ENCODE data around the gene LTF.

Gene LTF

DNA sequence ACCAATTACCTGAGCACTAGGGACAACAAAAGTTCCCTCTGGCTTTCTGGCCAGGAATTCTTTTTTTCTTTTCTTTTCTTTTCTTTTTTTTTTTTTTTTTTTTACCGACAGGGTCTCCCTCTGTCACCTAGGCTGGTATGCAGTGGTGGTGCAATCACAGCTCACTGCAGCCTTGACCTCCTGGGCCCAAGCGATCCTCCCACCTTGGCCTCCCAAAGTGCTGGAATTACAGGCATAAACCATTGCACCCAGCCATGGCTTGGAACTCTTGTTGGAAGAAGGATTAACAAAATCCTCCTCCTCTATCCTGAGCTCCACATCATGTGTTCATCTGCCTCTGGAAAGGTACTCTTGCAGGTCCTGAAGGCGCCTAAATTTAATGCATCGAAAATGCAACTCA lies 2.9 kb upstream of the LTF start:
- DNase-seq: no peak

DNA sequence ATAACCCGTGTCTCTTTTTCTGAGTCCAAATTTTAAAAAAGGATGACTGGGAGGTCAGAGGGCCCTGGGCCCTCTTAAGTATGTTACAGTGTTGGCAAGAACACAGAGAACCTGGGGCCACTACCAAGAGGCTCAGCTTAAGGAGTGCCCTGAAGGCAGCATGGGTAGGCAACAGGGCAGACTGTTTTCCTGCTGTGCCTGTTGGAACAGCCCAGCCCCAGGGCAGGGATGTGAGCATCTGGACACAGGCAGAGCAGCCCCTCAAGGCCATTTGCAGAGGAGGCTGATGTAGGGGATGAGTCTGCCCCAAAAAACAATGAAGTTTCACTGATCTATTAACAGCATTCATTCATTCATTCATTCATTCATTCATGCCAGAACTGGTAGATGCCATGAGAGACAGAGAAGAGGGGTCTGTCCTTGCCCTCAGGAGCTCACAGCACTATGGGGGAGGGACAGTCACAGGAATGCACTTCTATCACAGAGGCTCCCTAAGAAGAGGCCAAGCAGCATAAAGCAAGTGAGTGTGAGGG lies 2.2 kb upstream of the LTF start:
- DNase-seq: no peak

DNA sequence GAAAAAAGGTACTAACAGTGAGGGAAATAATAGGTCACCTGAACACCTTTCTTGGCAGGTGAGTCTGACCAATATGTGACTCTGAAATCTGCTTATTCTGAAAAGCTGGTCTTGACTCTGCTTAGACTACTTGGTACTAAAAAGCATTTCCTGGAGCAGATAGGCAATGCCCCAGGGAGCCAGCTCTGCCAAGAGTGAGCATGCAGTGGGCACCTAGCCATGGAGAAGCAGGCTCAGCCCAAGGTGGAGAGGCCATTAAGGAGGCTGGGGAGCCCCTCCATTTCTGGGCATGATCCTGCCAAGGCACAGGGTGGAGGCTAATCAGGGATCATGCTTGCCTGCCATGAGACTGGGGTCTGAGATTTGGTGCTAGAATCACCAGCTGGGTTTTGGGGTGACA lies 1.6 kb upstream of the LTF start:
- peak; percentile 14 for DNase-seq

DNA sequence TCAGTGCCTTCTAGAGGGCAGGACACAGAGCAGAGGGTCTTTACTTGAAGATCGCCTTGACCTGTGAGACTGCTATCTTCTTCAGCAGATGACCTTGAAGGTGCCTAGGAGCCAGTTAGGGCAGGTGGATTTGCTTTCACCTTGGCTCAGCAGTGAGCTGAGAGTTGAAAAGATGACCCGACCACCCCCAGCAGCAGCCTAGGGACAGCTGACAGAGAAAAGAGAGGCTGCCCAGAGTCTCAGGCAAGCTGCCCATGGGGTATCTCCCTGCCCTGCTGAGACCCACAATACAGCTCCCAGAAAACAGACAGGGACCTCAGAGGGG lies 453 bp upstream of the LTF start:
- no peak for DNase-seq

DNA sequence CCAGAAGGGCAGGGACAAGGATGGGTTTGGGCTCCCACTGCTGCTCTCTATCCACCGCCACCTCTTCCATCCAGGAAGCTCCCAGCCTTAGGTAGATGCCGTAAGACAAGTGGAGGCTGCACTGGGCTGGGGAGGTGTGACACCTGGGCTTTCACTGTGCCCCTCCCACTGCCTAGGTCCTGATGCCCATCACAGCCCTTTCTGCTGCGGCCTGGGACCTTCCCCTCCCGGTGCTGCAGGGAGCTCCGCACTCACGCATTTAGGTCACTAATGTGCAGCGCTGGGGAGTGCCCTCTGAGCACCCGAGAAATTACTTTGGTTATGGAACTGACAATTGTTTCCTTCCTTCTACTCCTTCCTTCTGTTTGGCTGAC lies 850 bp downstream of the LTF start:
- no peak for DNase-seq

DNA sequence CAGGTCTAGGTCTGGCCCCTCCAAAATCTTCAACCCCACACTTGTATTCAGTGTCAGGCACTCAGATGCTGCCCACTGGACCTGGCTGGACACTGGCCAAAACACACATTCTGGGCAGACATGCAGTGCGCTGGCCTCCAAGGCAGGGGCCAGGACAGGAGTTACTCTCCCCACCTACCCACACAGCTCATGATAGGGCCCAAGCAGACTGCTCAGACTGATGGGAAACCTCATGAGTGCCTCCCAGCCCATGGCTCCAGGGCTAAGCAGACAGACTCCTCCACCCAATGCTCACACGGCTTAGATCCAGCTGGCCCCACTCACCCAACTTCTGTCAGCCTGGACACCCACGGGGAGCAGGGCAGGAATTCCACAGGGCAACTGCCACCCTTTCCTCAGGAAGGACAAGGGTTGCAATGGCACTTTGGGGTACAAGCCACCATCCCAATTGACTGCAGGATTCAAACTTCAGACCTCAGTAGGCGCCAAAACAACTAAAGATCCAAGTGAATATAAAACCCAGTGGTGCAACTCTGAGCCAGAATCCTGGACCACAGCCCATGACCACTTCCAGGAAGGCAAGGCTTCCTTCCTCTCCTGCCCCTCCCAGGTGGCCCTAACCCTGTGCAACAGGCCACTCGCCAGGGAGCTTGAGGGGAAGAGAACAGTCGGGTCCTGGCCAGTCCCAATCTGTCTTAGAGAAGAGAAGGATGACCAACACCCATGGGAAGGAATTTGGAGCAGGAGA lies 1.4 kb downstream of the LTF start:
- DNase-seq: no peak

DNA sequence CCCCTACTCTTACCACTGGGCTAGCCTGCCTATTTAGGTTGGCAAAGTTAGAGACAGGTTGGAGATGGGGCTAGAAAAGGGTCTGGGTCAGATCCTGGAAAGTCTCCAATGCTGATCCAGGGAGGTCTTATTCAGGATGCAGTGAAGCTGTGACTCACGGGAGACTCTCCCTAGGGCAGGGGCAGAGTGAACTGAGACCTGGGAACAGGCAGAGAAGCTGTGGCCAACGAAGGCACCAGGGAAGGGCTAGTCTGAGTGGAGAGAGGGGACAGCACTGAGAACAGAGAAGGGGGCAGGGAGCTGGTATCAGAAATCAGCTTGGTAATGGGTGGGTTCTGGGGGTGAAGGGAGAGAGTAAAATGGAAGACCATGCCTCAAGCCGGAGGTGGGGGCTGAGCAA lies 2.2 kb downstream of the LTF start:
- no peak for DNase-seq

DNA sequence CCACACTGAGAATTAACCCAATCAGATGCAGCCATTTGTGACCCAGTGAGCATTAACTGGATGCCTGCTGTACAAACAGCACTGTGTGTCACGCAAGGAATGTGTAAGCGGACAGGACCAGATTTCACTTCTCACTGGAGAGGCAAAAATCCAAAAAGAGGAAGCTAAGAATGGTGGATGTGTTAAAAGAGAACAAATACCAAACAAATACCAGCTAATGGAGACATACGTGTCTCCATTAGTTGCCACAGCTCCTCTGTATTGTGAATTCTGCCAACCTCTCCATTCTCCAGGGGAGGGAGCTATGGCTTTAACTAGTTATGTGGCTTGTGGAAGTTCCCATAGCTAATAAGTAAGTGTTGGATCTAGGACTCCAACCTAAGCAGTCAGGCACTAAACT lies 2.6 kb downstream of the LTF start:
- no peak for DNase-seq

DNA sequence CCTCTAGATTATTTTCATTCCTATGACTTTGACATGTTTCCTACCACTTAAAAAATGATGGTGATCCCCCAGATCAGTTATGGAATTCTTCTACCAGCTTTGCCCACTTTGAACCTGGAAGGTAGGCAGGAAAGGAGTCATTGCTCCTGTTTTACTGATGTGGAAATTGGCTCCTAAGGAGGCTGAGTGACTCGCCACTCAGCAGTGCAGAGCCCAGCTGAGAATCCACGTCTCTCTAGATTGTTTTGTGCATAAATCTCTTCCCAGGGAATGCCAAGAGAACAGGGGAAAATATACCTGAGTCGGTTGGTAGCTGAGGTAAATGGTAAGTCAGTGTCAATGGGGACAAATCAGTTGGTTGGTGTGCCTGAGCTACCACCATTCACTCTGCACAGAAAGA lies 4.7 kb downstream of the LTF start:
- no peak for DNase-seq

DNA sequence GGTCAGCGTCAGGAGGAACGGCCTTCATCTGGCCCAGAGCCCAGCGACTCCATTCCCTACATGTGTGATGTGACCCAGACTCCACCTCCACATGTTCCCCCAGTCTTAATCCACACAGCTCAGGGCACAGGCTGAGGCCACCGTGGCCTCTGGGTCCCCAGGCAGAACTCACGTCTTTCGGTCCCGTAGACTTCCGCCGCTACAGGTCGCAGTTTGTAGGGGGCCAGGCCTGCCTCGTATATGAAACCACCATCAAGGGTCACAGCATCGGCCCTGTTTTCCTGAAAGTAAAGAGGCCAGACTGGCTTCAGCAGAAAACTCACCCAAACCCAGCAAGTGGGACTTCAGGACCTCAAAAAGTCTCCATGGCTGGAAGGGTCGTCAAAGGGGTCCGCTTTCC lies 8.6 kb downstream of the LTF start:
- DNase-seq: no peak

DNA sequence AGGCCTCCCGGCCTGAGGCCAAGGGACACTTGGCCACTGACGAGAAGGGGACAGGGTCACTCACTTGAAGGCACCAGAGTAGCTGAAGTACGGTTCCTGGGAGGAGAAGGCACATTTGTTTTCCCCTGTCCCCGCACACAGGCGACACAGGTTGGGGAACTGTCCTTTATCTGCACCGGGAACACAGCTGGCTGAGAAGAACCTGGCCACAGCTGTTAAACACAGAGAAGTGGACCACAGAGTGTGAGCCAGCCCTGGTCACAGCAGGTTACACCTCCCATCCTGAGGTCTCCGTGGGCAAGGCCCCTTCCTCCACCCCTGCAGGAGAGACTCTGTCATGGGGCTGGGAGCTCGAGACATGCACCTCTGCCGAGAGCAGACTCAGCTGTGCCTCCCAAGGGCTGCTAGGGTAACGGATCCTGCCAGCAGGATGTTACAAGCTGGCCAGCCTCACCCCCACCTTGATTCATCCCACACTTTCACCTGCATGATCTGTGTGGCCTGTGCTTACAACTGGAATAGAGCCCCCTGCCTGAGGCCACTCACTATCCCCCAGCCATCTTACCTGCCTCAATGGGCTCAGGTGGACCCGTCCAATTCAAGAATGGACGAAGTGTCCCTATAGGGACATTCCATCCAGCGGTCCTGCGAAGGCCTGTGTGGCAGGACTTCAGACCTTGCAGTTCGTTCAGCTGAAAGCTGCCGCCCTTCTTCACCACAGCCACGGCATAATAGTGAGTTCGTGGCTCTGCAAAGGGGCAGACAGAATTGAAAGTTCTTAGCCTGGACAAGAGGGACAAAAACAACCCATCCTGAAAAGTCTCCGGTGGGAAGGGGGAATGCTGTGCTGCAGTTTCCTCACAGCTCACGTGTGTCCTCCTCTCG lies 9.2 kb downstream of the LTF start:
- no peak for DNase-seq

DNA sequence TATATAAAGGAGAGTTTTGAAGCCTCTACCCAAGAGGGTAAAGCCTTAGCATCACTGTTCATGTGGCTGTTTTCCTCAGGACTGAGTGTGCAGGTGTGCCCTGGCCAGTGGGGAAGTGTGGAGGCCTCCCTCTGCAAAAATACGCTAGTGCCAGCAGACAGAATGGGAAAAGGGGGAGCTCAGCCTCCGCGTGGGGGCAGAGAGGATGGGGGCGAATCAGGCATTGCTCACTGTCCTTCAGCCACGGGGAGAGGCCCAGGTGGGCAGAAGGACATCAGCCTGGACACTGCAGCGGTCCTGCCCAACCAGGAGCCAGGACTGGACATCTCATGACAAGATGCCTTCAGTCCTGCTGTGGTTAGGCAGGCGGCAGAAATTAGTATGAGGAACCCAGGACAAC lies 10.1 kb downstream of the LTF start:
- DNase-seq: no peak

DNA sequence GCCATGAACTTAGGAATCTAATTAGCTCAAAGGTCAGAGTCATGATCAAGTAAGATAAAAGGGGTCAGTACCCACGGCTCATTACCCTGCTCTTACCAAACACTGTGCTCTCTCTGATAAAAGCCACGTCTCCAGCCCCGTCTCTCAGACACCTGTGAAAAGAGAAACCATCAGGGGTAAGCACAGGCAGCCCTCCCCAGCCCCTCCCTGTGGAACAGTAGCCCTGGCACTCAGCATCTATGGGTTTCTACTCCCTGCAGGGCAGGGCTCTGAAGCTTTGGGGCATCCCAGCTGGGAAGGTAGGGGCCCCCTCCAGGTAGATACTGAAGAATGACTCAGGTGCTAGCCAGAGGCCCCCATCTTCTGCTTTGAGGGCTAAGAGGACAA lies 10.5 kb downstream of the LTF start:
- DNase-seq: no peak

DNA sequence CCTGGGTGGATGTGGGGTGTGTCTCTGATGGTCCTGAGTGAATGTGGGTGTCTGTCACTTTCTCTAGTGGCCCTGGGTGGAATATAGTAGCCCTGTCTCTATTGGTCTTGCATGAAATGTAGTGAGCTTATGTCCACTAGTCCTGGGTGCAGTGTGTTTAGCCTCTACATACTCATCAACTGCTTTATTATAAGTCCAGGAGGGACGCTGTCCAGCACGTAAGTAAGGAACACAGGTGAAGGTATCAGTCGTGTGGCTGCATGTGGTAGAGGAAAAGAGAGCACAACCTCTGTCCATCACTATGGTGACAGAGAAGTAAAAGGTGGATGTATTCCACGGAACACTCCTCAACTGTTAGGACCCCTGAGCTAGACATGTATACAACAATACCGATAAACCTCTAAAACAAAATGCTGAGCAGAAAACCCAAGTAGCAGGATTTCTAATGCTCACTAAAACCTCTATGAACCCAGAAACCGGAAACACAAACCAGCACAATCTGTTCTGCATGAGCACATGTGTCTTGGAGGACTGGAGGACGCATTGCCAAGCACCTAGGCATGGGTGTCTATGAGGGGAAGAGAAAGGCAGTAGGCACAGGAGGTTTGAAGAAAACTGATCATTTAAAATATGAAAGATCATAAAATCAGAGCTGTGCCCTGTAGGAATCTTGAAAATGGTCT lies 11.0 kb downstream of the LTF start:
- DNase-seq: no peak

DNA sequence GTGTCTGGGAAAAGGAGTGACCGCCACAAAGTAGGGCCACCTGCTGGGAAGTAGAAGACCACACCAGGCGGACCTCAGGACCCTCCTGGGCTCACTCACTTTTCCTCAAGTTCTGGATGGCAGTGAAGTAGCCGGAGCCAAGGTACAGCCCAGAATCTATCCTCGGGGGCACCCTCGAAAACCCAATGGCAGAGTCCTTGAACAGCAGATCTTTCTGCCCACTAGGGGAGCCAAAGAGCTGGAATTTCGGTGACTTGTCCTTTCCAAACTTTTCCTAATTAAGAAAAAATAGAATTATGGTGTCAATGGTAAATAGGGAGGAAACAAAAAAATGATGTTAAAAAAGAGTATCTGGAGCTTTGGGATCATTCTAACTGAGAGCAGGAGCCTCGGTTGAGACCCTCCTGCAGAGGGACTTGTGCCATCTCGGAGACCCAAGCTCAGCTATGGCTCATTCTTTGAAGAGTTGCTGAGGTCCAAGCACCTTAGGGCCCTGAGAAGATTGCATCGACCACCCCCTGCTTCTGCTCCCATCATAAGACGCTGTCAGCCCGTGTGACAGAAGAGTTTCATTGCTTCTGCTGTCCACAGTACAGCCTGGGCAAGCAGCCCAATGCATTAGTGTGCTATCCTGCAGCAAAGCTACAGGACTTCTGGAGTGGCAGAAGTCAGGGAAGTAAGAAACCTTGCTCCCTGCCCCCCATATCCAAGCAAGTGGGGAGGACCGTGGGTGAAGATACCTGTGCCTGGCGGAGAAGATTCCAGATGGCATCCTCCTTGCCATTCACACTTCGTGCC lies 14.8 kb downstream of the LTF start:
- no peak for DNase-seq

DNA sequence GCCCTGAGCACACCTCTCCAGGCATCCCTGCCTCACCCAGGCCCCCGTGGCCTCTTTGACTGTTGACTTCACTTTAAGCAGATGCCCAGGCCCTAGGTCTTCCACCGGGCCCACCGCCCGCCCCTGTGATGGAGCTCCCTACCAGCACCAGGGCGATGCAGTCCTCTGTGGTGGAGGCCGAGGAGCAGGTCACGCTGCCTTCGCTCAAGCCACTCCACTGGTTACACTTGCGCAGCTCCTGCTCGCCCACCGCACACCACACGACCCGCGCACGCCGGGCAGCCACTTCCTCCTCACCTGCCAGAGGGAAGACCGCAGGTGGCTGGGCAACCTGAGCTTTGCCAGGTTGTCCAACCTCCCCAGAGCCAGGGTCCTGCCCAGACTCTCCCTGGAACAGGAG lies 16.0 kb downstream of the LTF start:
- DNase-seq: no peak

DNA sequence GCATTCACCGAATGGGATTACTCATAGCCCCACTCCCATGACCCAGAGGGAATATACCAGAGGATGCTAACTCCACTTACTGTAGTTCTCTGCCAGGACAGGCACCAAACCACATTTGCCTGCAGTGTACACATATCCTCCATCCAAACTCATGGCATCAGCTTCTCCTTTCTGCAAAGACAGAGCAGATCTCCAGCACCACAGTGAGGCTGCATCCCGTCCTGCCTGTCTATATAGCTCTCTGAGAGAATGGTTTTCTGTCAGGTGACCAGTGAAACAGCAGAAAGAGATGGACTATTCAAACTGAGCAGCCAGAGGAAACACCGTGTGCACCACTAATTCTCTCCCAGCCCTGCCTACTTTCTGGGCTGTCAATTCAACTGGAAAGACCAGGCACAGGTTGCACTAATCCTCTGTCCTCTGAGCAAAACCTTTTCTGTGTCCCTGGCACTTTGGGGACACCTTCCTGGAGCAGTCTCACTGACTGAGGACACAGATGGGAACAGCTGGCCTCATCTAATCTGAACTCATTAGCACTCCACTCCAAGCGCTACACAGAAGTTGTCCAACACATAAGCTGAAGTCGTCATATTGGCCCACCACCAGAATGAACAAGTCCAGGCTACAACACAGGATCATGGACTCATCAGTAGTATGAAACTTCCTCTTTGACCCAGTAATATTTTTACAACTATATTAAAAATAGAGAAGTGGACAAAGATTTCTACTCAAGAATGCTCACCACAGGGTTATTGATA lies 17.3 kb downstream of the LTF start:
- DNase-seq: peak; percentile 32

DNA sequence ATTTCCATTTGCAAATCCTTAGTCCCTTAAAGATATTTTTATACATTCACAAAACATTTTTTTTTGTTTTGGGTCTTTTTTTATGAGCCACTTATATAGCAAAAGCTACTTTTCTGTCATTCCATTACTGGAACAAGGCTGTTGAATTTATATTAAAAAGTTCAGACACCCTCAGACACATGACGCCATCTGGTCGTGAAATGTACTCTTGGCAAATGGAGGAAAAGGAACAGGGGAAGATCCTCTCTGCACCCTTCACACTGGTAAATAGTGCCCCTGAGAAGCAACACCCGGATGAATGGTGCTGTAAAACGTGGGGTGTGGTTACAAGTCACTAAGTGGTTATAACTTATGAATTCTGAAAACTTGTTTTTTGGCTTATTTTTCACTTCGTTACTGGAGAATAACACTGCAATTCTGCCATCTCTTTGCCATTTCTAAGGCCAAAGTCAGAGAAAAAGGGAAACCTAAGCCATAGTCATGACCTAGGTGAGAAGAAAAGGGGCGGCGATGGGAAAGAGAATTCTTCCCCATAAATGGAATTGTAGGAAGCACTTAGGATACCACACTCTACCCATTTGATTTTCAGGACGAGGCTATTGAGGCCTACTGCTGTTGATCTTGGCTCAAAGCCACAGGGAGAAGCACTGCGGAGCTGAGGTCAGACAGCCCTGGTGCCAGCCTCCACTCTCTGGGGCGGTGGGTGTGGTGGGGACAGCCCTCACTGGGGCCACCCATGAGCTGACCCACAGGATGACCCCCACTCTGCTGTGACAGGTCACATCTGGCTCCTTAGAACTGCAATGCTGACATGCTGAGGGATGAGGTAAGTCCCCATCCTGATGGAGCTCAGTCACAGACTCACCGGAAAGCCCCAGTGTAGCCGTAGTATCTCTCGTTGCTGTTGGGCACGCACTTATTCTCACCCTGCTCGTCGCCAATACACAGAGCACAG lies 21.9 kb downstream of the LTF start:
- peak; percentile 5 for DNase-seq

DNA sequence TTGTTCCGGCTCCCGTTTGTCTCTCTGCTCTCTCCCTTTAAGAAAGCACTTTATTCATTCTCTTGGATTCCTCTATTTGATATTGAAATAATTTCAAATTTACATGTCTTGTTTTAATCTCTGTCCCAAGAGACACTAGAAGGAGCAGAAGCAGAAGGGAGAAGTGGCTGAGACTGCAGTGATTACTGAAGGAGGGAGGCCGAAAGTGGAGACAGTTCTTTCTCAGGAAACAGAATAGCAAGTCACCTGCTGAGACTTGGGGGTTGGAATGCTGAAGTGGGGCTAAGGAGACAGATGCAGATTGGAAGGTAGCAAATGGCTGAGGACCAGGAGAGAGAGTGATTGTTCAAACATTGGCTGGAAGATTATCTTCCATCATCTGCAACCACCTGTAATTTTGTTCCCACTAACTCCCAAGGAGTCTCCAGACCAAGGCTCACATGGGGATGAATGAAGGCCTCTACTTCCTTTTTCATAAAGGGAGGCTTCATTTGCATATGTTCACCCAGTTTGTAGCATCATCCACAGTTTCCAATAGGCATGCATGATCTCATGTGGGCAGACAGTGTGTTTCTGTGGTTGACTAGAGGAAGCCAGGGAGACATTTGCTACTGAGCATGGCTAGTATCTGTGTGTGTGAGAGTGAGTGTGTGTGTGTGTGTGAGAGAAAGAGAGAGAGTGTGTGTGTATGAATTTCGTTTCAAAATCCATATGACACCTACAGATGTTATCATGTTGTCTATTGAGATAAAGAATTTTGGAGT lies 24.0 kb downstream of the LTF start:
- DNase-seq: peak; percentile 11

DNA sequence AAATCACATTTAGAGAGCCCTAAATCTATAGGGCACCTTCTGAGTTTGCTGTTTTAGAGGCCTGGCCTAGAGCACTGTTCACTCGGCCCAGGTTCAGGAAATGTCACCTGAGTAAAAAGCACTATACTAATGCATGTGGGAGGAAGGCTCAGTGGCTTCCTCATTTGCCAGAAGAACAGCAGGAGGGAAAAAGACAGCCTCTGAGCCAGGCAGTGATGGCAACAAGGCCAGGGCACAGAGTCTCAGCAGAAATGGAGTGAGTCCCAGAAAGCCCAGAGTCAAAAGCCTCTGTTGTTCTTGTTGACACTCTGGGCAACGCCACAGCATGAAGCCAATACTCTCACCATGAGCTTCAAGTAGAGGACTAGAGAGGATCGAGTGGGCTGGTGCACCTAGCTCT lies 25.9 kb downstream of the LTF start:
- DNase-seq: no peak

All from NCI-H2171 treated with DMSO at 0.1 percent for 48 hours (cell line).